ENCODE data around the gene GABBR2. TPM values are rescaled to one million over a fixed set of nuclear protein-coding genes. Genes with fewer than 3 reads are reported as not detected.

Gene GABBR2
- total RNA-seq, 2 experiments from 2014 or later: not detected

DNA sequence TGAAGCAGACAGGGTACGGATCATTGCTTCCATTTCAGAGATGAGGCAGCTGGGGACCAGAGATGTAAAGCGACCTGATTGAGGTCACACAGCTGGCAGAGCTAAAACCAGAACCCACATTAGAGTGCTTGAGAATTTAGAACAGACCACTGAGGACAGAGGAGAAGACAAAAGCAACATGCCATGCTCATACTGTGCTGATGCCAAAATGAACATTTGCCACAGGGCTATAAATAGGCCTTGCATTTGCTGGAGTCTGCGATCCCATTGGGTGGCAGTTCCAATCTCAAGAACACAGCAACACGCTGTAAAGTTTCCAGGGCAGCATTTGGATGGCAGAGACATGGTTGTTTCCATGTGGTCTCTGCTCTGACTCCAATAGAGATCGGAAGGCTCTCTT lies 230.9 kb downstream of the GABBR2 start:
- no peaks in the 10 kb centered on the region for H4K20me1 ChIP-seq (ENCODE audit: insufficient read depth, low read length)
- no peak overlapping the region for H3K27ac ChIP-seq (ENCODE audit: low read depth, low read length, poor library complexity, severe bottlenecking)
- CTCF ChIA-PET (ENCODE audit: unreplicated experiment): no interaction called here
- no peak overlapping the region for H3K4me2 ChIP-seq (ENCODE audit: low read length)
- TF ChIP-seq, protein P1, sequence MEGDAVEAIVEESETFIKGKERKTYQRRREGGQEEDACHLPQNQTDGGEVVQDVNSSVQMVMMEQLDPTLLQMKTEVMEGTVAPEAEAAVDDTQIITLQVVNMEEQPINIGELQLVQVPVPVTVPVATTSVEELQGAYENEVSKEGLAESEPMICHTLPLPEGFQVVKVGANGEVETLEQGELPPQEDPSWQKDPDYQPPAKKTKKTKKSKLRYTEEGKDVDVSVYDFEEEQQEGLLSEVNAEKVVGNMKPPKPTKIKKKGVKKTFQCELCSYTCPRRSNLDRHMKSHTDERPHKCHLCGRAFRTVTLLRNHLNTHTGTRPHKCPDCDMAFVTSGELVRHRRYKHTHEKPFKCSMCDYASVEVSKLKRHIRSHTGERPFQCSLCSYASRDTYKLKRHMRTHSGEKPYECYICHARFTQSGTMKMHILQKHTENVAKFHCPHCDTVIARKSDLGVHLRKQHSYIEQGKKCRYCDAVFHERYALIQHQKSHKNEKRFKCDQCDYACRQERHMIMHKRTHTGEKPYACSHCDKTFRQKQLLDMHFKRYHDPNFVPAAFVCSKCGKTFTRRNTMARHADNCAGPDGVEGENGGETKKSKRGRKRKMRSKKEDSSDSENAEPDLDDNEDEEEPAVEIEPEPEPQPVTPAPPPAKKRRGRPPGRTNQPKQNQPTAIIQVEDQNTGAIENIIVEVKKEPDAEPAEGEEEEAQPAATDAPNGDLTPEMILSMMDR (conservative IDR thresholded peaks at IDR 0.05; ENCODE audit: low read length): no peak
- TF ChIP-seq EZH2phosphoT487 (IDR thresholded peaks at IDR 0.05; ENCODE audit: borderline replicate concordance, low read depth, low read length): no peak
- H3K79me2 ChIP-seq (ENCODE audit: insufficient read depth, low read depth, low read length): no peaks in the 10 kb centered on the region
- no peak for DNase-seq (ENCODE audit: low spot score)
- no peaks in the 10 kb centered on the region for H3K9me3 ChIP-seq (ENCODE audit: low read length)
- no peak overlapping the region for H2AFZ ChIP-seq (ENCODE audit: low read length)
- intact Hi-C loops (cut with micrococcal nuclease; ENCODE audit: unreplicated experiment): no loop called here
- POLR2A ChIA-PET: no interaction called here
- no peaks in the 10 kb centered on the region for H3K4me1 ChIP-seq (ENCODE audit: insufficient read depth, low read length, poor library complexity, severe bottlenecking)
- H3K9me2 ChIP-seq (ENCODE audit: insufficient read depth, low read length): no peaks in the 10 kb centered on the region
- no TSS peak for BruUV-seq (replicated peaks)
- no peak overlapping the region for H3K4me3 ChIP-seq (ENCODE audit: low read depth, low read length, poor library complexity, severe bottlenecking)
- no peaks in the 10 kb centered on the region for H3K36me3 ChIP-seq (ENCODE audit: insufficient read depth, low read length)

DNA sequence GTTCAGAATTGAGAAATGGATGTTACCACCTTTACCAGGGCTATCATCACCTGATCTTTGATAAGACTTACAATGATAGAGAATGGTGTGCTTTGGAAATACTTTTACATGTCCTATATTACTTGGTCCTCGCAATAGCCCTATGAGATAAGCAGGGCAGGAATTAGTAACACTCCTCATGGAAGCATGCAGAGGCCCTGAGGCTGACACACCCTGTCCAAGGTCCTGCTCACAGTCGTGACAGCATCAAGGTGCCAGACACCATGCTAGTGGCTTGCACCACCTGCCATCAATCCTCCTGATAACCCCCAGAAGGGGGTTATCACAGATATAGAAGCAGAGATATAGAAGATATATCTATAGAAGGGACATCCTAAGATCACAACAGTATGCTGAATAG lies 236.5 kb downstream of the GABBR2 start:
- Histone ChIP-seq H3K36me3 (ENCODE audit: insufficient read depth, low read length) (no peaks in the 10 kb centered on the region), H2AFZ (ENCODE audit: low read length) (no peak overlapping the region), H3K9me2 (ENCODE audit: insufficient read depth, low read length) (no peaks in the 10 kb centered on the region), H4K20me1 (ENCODE audit: insufficient read depth, low read length) (no peaks in the 10 kb centered on the region), H3K4me2 (ENCODE audit: low read length) (no peak overlapping the region), H3K9me3 (ENCODE audit: low read length) (no peaks in the 10 kb centered on the region), H3K4me3 (ENCODE audit: low read depth, low read length, poor library complexity, severe bottlenecking) (no peak overlapping the region), H3K4me1 (ENCODE audit: insufficient read depth, low read length, poor library complexity, severe bottlenecking) (no peaks in the 10 kb centered on the region), H3K79me2 (ENCODE audit: insufficient read depth, low read depth, low read length) (no peaks in the 10 kb centered on the region), H3K27ac (ENCODE audit: low read depth, low read length, poor library complexity, severe bottlenecking) (no peak overlapping the region)
- no peak for DNase-seq (ENCODE audit: low spot score)
- intact Hi-C loops (cut with micrococcal nuclease; ENCODE audit: unreplicated experiment): no loop called here
- CTCF ChIA-PET (ENCODE audit: unreplicated experiment): no interaction called here
- no TSS peak for BruUV-seq (replicated peaks)
- TF ChIP-seq EZH2phosphoT487 (IDR thresholded peaks at IDR 0.05; ENCODE audit: borderline replicate concordance, low read depth, low read length): no peak
- POLR2A ChIA-PET: no interaction called here

DNA sequence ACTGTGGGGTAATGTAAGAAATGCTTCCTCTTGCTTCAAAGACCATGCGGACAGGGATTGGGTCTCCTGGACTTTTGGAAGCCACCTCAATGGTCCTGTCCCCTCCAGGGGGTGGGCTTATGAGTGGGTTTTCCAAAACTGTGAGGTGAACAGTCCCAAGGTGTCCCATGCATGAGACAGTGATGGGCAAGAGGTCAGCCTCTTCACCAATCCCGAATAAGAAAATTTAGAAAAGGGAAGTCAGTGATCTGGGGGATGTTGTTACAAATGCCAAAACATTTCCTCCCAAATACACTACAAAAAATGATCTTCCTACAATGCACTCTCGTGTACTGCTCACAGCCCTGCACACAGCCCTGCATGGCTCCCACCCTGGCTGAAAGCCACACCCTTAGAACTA lies 237.6 kb downstream of the GABBR2 start:
- Histone ChIP-seq H3K36me3 (ENCODE audit: insufficient read depth, low read length) (no peaks in the 10 kb centered on the region), H3K9me2 (ENCODE audit: insufficient read depth, low read length) (no peaks in the 10 kb centered on the region), H4K20me1 (ENCODE audit: insufficient read depth, low read length) (no peaks in the 10 kb centered on the region), H3K4me3 (ENCODE audit: low read depth, low read length, poor library complexity, severe bottlenecking) (no peak overlapping the region), H3K79me2 (ENCODE audit: insufficient read depth, low read depth, low read length) (no peaks in the 10 kb centered on the region), H3K4me2 (ENCODE audit: low read length) (no peak overlapping the region), H3K27ac (ENCODE audit: low read depth, low read length, poor library complexity, severe bottlenecking) (no peak overlapping the region), H2AFZ (ENCODE audit: low read length) (no peak overlapping the region), H3K9me3 (ENCODE audit: low read length) (no peaks in the 10 kb centered on the region), H3K4me1 (ENCODE audit: insufficient read depth, low read length, poor library complexity, severe bottlenecking) (no peaks in the 10 kb centered on the region)
- CTCF ChIA-PET (ENCODE audit: unreplicated experiment): no interaction called here
- POLR2A ChIA-PET: no interaction called here
- intact Hi-C loops (cut with micrococcal nuclease; ENCODE audit: unreplicated experiment): no loop called here
- TF ChIP-seq, protein P1 (conservative IDR thresholded peaks at IDR 0.05; ENCODE audit: low read length): no peak
- TF ChIP-seq EZH2phosphoT487 (IDR thresholded peaks at IDR 0.05; ENCODE audit: borderline replicate concordance, low read depth, low read length): no peak
- no TSS peak for BruUV-seq (replicated peaks)
- no peak for DNase-seq (ENCODE audit: low spot score)
